ENCODE measurements around the gene DAGLB.
"Not testable (repeated sequence)": the region's sequence is repeated elsewhere in the genome, so short reads cannot be mapped to it uniquely, and the experiment has no call there.

Gene DAGLB

DNA sequence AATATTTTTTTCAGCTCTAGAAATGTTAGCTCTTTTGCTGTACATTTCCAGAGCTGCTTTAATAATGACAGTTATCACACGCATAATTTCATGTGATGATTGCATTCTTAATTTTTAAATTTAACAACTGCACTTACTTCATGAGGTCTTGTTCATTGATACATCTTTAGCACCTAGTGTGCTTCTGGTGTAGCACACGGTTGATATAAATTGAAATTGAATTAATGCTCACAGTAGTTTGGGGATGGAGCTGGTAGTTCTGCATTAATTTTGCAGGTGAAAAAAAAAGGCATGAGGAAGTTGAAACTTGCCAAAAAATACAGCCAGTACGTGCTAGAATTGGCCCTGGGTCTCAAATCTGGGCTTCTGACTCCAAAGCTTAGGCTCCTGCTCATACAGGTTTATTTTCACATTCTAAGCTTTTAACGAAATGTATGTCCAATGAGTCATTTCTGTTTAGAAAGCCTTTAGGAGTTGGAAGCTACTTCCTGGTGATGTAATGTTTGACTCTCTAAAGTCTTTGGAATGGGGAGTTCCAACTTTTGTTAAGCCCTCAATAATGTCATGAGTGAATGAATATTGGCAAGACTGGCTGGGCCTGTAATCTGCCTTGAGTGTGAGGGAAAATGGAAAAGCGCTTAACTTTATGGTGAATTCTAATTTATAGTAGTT is 62.5 kb downstream of the DAGLB start:
- peak; percentile 99 for DNase-seq
- in situ Hi-C loops (cut with HindIII; ENCODE audit: low pct_ligation_motif_present, low pct_unique_long_range_greater_than_20kb, low sequenced_read_pairs), result no loop called here

- no peak for DNase-seq
- in situ Hi-C loops (cut with HindIII; ENCODE audit: low pct_ligation_motif_present, low pct_unique_long_range_greater_than_20kb, low sequenced_read_pairs), result no loop called here
Observed at GRCh38 chr7:6384327-6384726, 63.4 kb downstream of the DAGLB start.

DNA sequence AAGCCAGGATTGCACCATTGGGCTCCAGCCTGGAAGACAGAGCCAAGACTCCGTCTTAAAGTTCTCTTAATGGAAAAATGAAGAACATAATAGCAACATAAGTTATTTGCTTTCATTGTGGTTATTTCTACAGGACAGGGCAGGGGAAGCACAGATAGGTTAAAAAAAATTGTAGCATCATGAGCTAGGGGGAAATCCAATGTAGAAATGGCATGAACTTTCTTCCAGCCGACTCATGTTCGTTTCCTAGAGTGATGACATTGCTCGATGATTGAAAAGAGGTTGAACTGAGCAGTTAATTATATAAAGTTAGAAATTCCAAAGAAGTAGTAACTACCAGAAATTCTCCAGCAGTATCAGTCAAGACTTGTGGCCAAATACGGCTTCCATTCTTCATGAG is 64.9 kb downstream of the DAGLB start:
- in situ Hi-C loops (cut with HindIII; ENCODE audit: low pct_ligation_motif_present, low pct_unique_long_range_greater_than_20kb, low sequenced_read_pairs), result no loop called here
- DNase-seq, result no peak

- DNase-seq; in situ Hi-C loops (cut with HindIII; ENCODE audit: low pct_ligation_motif_present, low pct_unique_long_range_greater_than_20kb, low sequenced_read_pairs): not testable (repeated sequence)
Observed at GRCh38 chr7:6381846-6382245, 65.9 kb downstream of the DAGLB start.

DNA sequence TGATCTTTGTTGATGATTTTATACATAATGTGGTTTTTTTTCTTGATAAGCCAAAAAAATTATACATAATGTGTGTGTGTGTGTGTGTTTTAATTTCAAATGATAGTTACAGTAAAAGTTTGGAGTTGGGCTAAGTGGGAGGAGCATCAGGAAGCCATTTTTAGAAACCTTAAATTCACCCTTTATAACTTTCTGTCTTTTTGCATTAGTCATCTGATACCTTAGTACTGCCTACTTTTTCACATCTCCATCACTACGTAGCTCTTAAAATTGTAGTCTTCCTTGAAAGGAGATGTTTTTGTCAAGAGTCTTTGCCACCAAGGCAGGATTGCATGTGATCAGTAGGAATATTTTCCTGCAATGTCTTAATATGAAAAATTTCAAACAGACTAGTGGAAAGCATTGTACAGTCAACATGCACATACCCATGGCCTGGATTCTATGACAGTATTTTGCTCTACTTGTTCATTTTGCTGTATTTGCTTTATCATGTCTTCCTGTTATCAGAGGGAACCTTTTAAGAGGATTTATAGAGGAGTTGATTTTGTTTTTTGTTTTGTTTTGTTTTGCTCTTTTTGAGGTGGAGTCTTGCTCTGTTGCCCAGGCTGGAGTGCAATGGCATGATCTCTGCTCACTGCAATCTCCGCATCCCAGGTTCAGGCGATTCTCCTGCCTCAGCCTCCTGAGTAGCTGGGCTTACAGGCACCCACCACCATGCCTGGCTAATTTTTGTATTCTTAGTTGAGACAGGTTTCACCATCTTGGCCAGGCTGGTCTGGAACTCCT is 67.3 kb downstream of the DAGLB start:
- in situ Hi-C loops (cut with HindIII; ENCODE audit: low pct_ligation_motif_present, low pct_unique_long_range_greater_than_20kb, low sequenced_read_pairs), result no loop called here
- no peak for DNase-seq

DNA sequence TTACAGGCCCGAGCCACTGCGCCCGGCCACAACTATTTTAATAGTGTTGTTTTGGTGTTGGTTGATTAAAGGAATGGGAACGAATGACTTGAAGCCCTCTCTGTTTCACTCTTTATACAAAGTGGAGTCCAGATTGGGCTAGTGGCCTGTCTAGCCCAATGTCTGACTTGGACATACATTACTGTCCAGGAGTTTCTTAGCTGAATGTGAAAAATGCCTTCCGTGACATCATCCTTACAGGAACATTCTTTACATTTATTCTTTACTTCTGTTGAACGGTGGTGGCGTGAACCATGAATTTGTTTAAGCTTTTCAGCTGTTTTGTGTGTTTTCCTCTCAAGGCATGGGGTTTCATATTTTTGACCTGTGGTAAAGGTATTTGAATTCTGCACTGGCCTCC is 67.9 kb downstream of the DAGLB start:
- in situ Hi-C loops (cut with HindIII; ENCODE audit: low pct_ligation_motif_present, low pct_unique_long_range_greater_than_20kb, low sequenced_read_pairs), result no loop called here
- DNase-seq, result no peak

DNA sequence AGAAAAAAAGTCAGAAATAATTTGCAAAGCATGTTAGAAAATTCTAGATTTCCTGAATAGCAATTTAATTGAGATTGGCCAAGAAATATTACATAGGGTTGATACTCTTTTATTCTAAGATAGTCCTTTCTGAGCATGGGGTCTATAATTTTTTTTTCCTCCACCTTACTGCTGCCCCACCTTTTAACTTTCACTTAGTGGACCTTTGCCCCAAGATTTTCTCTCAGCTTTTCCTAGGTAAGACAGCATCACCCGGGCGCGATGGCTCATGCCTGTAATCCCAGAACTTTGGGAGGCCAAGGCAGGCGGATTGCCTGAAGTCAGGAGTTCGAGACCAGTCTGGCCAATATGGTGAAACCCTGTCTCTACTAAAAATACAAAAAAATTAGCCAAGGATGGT is 69.2 kb downstream of the DAGLB start:
- DNase-seq; in situ Hi-C loops (cut with HindIII; ENCODE audit: low pct_ligation_motif_present, low pct_unique_long_range_greater_than_20kb, low sequenced_read_pairs): not testable (repeated sequence)

- no peak for DNase-seq
- in situ Hi-C loops (cut with HindIII; ENCODE audit: low pct_ligation_motif_present, low pct_unique_long_range_greater_than_20kb, low sequenced_read_pairs), result no loop called here
Observed at GRCh38 chr7:6376820-6377219, 70.9 kb downstream of the DAGLB start.

DNA sequence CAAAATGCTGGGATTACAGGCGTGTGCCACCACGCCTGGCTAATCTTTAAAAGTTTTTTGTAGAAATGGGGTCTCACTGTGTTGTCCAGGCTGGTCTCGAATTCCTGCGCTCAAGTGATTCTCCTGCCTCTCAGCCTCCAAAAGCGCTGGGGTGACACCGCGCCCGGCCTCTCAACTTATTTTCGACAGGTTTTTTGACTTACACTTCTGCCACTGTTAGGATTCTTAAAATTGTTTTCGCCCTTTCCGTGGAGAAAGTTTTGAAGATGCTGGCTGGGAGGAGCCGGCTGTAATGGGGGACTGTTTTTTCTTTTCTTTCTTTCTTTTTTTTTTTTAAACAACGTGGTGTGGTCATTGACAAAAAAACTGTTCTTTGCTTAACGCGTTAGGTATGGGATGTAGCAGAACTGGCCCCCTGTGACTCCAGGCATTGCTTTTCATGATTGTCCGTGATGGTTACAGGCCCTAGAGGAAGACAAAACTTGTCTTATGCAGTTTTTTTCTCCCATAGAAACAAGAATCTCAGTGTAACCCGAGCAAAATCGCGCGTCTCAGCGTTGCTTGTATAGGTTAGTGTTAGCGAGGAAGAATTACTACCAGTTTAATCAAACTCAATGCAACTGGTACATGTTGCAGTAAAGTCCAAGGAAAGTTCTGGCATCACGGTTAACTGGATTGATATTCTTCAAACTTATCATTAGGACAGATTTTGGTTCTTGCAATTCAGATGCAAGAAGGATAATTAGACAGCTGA is 72.2 kb downstream of the DAGLB start:
- in situ Hi-C loops (cut with HindIII; ENCODE audit: low pct_ligation_motif_present, low pct_unique_long_range_greater_than_20kb, low sequenced_read_pairs), result no loop called here

DNA sequence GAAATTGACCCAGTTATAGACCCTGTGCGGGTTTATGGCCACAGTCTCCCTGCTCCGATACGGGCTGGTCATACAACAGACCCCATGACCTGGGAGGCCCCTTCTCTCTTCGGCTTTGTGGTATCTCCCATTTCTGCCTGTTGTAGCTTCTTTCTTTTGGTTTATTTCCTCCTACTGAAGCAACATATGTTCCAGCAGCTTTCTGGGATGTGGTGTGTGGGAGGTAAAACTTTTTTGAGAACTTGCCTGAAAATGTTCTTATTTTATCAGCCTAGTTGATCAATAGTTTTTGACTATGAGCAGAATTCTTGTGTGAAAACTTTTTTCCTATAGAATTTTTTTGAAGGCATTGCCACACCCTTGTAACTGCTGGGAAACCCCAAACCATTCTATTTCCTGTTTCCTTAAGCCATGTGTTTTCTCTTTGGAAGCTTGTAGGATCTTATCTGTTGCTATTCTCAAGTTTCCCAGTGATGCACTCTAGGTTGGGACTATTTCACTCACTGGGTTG is 80.0 kb downstream of the DAGLB start:
- no peak for DNase-seq
- in situ Hi-C loops (cut with HindIII; ENCODE audit: low pct_ligation_motif_present, low pct_unique_long_range_greater_than_20kb, low sequenced_read_pairs), result no loop called here

More for the DNA sequence above, 72.2 kb downstream of the DAGLB start:
- peak; percentile 38 for DNase-seq

DNA sequence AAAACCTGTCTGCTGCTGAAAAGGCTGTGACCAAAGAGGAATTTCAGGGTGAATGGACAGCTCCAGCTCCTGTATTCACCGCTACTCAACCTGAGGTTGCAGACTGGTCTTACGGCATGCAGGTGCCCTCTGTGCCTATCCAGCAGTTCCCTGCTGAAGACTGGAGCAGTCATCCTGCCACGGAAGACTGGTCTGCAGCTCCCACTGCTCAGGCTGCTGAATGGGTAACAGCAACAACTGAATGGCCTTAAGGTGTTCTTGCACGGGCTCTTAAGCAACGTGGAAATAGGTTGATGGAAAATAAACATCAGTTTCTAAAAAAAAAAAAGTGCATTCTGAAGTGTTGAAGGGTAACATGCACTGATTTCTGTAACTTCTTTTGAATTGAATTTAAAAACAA is 82.3 kb downstream of the DAGLB start:
- in situ Hi-C loops (cut with HindIII; ENCODE audit: low pct_ligation_motif_present, low pct_unique_long_range_greater_than_20kb, low sequenced_read_pairs), result no loop called here
- no peak for DNase-seq

- in situ Hi-C loops (cut with HindIII; ENCODE audit: low pct_ligation_motif_present, low pct_unique_long_range_greater_than_20kb, low sequenced_read_pairs), result no loop called here
Observed at GRCh38 chr7:6360841-6361240, 86.9 kb downstream of the DAGLB start.

GRCh38 chr7:6359734-6360133 is 88.0 kb downstream of the DAGLB start:
- no peak for DNase-seq
- in situ Hi-C loops (cut with HindIII; ENCODE audit: low pct_ligation_motif_present, low pct_unique_long_range_greater_than_20kb, low sequenced_read_pairs), result no loop called here

More at GRCh38 chr7:6360841-6361240, 86.9 kb downstream of the DAGLB start:
- no peak for DNase-seq

Measured in ACHN (cell line).